ENCODE data around the gene UPB1. TPM values are rescaled to one million over a fixed set of nuclear protein-coding genes. Genes with fewer than 3 reads are reported as not detected.

UPB1 gene
- total and polyA plus RNA-seq, 4 donors, result 7.1 to 115 (median 58.8) TPM

GRCh38 chr22:24473284-24473683 lies 21.8 kb upstream of the UPB1 start:
- no peak overlapping the region for H3K27ac ChIP-seq (ENCODE audit: low read depth in 1 of 2, low read length in 2 of 2)
- no peak overlapping the region for H3K9ac ChIP-seq (ENCODE audit: low read depth in 1 of 2, low read length in 2 of 2)
- H3K4me3 ChIP-seq (ENCODE audit: low read depth in 1 of 3, low read length in 3 of 3), result no peak overlapping the region
- TF ChIP-seq GABPA (IDR thresholded peaks at IDR 0.05 in 1 of 2, conservative IDR thresholded peaks at IDR 0.05 in 1 of 2) (no peak), YY1 (IDR thresholded peaks at IDR 0.05) (no peak), RAD21 (IDR thresholded peaks at IDR 0.05) (no peak), REST (IDR thresholded peaks at IDR 0.05) (no peak)
- H3K27me3 ChIP-seq (ENCODE audit: control insufficient read depth in 4 of 4, insufficient read depth in 4 of 4, low read length in 3 of 4), result no peaks in the 10 kb centered on the region
- DNase-seq (ENCODE audit: low spot score), result no peak
- H3K4me1 ChIP-seq (ENCODE audit: control insufficient read depth in 4 of 4, insufficient read depth in 4 of 4, low read length in 3 of 4), result peaks cover 0 to 6% (median 3%) of the 10 kb centered on the region in 4 donors
- peaks cover 0 to 3% (median 0%) of the 10 kb centered on the region in 4 donors for H3K36me3 ChIP-seq (ENCODE audit: control insufficient read depth in 4 of 4, insufficient read depth in 3 of 4, low read depth in 1 of 4, low read length in 3 of 4)
- no peaks in the 10 kb centered on the region for H3K9me3 ChIP-seq (ENCODE audit: control insufficient read depth in 4 of 4, low read length in 3 of 4)

GRCh38 chr22:24474221-24474620 lies 20.9 kb upstream of the UPB1 start:
- WGBS, result 63% methylated on average over 3 of the region's 3 CpGs
- Histone ChIP-seq H3K36me3 (ENCODE audit: control insufficient read depth in 4 of 4, insufficient read depth in 3 of 4, low read depth in 1 of 4, low read length in 3 of 4) (peaks cover 0 to 3% (median 0%) of the 10 kb centered on the region in 4 donors), H3K27me3 (ENCODE audit: control insufficient read depth in 4 of 4, insufficient read depth in 4 of 4, low read length in 3 of 4) (no peaks in the 10 kb centered on the region), H3K9me3 (ENCODE audit: control insufficient read depth in 4 of 4, low read length in 3 of 4) (no peaks in the 10 kb centered on the region), H3K4me3 (ENCODE audit: low read depth in 1 of 3, low read length in 3 of 3) (no peak overlapping the region), H3K9ac (ENCODE audit: low read depth in 1 of 2, low read length in 2 of 2) (no peak overlapping the region), H3K4me1 (ENCODE audit: control insufficient read depth in 4 of 4, insufficient read depth in 4 of 4, low read length in 3 of 4) (peaks cover 0 to 10% (median 3%) of the 10 kb centered on the region in 4 donors), H3K27ac (ENCODE audit: low read depth in 1 of 2, low read length in 2 of 2) (no peak overlapping the region)
- peak in 1 of 2 donors; percentile 64 for TF ChIP-seq JUND (IDR thresholded peaks at IDR 0.05)
- no peak for TF ChIP-seq EGR1 (IDR thresholded peaks at IDR 0.05; ENCODE audit: low read depth in 2 of 2)
- TF ChIP-seq CTCF (IDR thresholded peaks at IDR 0.05; ENCODE audit: low read depth, low read length, missing input control), result no peak
- TF ChIP-seq REST (IDR thresholded peaks at IDR 0.05), result no peak
- TF ChIP-seq ZBTB33 (IDR thresholded peaks at IDR 0.05), result no peak
- TF ChIP-seq NR2F2 (IDR thresholded peaks at IDR 0.05), result peak; percentile 26
- TF ChIP-seq ATF3 (IDR thresholded peaks at IDR 0.05), result no peak
- TF ChIP-seq FOXA2 (IDR thresholded peaks at IDR 0.05), result no peak
- TF ChIP-seq RAD21 (IDR thresholded peaks at IDR 0.05), result no peak
- no peak for TF ChIP-seq YY1 (IDR thresholded peaks at IDR 0.05)
- no peak for TF ChIP-seq HNF4G (IDR thresholded peaks at IDR 0.05)
- no peak for TF ChIP-seq HNF4A (conservative IDR thresholded peaks at IDR 0.05)
- TF ChIP-seq SP1 (IDR thresholded peaks at IDR 0.05), result no peak
- TF ChIP-seq RXRA (IDR thresholded peaks at IDR 0.05), result peak in 1 of 2 donors; percentile 13
- no peak for DNase-seq (ENCODE audit: low spot score)

Measured in liver (tissue), 9 donors.